Renal cortex interstitium (tissue), 11 donors: ENCODE measurements around the gene TNNT1. TPM values are rescaled to one million over a fixed set of nuclear protein-coding genes. Genes with fewer than 3 reads are reported as not detected.

Experiments
- DNase-seq, 11 donors: peaks; one replicate each; pipeline ENCODE4 v3.0.0-alpha.2; 2013; ENCODE audit warnings: low read depth in 9 of 11, low spot score in 4 of 11; ENCODE audit errors: extremely low read depth in 1 of 11
- polyA plus RNA-seq, 3 donors: library from polyadenylated mRNA; unstranded; fragments of 120-200 nt; gene quantifications; one replicate each; pipeline ENCODE4 v1.2.1, GENCODE V29; 2013; ENCODE audit not compliant: insufficient read length in 3 of 3

Gene TNNT1
- polyA plus RNA-seq, 3 donors = 2.7 to 7.0 (median 4.5) TPM

GRCh38 chr19:55085923-55086715, 62.9 kb downstream of the TNNT1 start:
- no peak for DNase-seq

GRCh38 chr19:55084416-55084815, 64.6 kb downstream of the TNNT1 start:
- no peak for DNase-seq

- DNase-seq = no peak
These were observed 65.8 kb downstream of the TNNT1 start for GRCh38 chr19:55083004-55083850.

Other genes with a start within 250 kb of the TNNT1 start
- gene NCR1, start 243.1 kb downstream of the TNNT1 start, polyA plus RNA-seq = under 1 TPM in 2 of 3 donors, not detected in 1; 0.09 to 0.14 TPM
- not detected for gene NLRP7, start 201.7 kb downstream of the TNNT1 start, polyA plus RNA-seq
- gene NLRP2, start 182.8 kb downstream of the TNNT1 start, polyA plus RNA-seq = 10 to 100 TPM in 2 of 3 donors, 1 to 10 TPM in 1; 6.4 to 22.0 (median 17.9) TPM
- under 1 TPM; 0.37 to 0.68 (median 0.39) TPM for gene GP6, start 110.9 kb downstream of the TNNT1 start, polyA plus RNA-seq
- 10 to 100 TPM; 13.6 to 27.1 (median 15.9) TPM for gene RDH13, start 86.1 kb downstream of the TNNT1 start, polyA plus RNA-seq
- gene EPS8L1, start 73.3 kb downstream of the TNNT1 start, polyA plus RNA-seq = 10 to 100 TPM; 48.0 to 77.9 (median 61.6) TPM
- 100 to 1,000 TPM in 1 of 3 donors, 10 to 100 TPM in 2; 66.4 to 116 (median 95.8) TPM for gene PPP1R12C, start 31.6 kb downstream of the TNNT1 start, polyA plus RNA-seq
- 1 to 10 TPM; 3.4 to 3.7 (median 3.5) TPM for gene TNNI3, start 8.5 kb upstream of the TNNT1 start, polyA plus RNA-seq
- 1 to 10 TPM; 6.6 to 9.9 (median 8.1) TPM for gene DNAAF3, start 17.4 kb upstream of the TNNT1 start, polyA plus RNA-seq
- under 1 TPM; 0.11 to 0.47 (median 0.44) TPM for gene SYT5, start 31.1 kb upstream of the TNNT1 start, polyA plus RNA-seq
- gene PTPRH, start 60.3 kb upstream of the TNNT1 start, polyA plus RNA-seq = under 1 TPM; 0.09 to 0.16 (median 0.12) TPM
- 1 to 10 TPM; 2.6 to 7.1 (median 4.2) TPM for gene TMEM86B, start 79.6 kb upstream of the TNNT1 start, polyA plus RNA-seq
- 10 to 100 TPM; 39.3 to 52.1 (median 48.9) TPM for gene PPP6R1, start 109.8 kb upstream of the TNNT1 start, polyA plus RNA-seq
- 10 to 100 TPM; 23.2 to 41.2 (median 39.2) TPM for gene HSPBP1, start 130.9 kb upstream of the TNNT1 start, polyA plus RNA-seq
- gene BRSK1, start 134.8 kb upstream of the TNNT1 start, polyA plus RNA-seq = 10 to 100 TPM; 12.7 to 16.2 (median 14.6) TPM
- gene TMEM150B, start 176.1 kb upstream of the TNNT1 start, polyA plus RNA-seq = 1 to 10 TPM in 1 of 3 donors, under 1 TPM in 2; 0.72 to 2.1 (median 0.90) TPM
- gene KMT5C, start 190.7 kb upstream of the TNNT1 start, polyA plus RNA-seq = 10 to 100 TPM; 16.5 to 34.5 (median 23.4) TPM
- gene COX6B2, start 205.5 kb upstream of the TNNT1 start, polyA plus RNA-seq = 1 to 10 TPM in 2 of 3 donors, under 1 TPM in 1; 0.82 to 1.9 (median 1.2) TPM
- under 1 TPM; 0.12 to 0.24 (median 0.13) TPM for gene GARIN5B, start 214.1 kb upstream of the TNNT1 start, polyA plus RNA-seq
- 1 to 10 TPM in 2 of 3 donors, under 1 TPM in 1; 0.84 to 2.8 (median 1.5) TPM for gene IL11, start 221.3 kb upstream of the TNNT1 start, polyA plus RNA-seq
- gene TMEM190, start 227.6 kb upstream of the TNNT1 start, polyA plus RNA-seq = 1 to 10 TPM in 1 of 3 donors, under 1 TPM in 1, not detected in 1; 0.17 to 1.1 TPM
- gene TMEM238, start 235.1 kb upstream of the TNNT1 start, polyA plus RNA-seq = 1 to 10 TPM in 1 of 3 donors, under 1 TPM in 2; 0.58 to 1.3 (median 0.78) TPM
- 1,000 to 10,000 TPM in 2 of 3 donors, 100 to 1,000 TPM in 1; 762 to 1,286 (median 1,213) TPM for gene RPL28, start 236.7 kb upstream of the TNNT1 start, polyA plus RNA-seq